HCT116 (cell line): ENCODE measurements around the gene ABCC1. TPM values are rescaled to one million over a fixed set of nuclear protein-coding genes. Genes with fewer than 3 reads are reported as not detected.

ENCODE experiments used
- ATAC-seq: fragments of 200-7000 bp; cut with Tn5 transposase; 2 replicates; pipeline ENCODE4 v1.9.1; 2020; ENCODE audit warnings: mild to moderate bottlenecking, moderate library complexity
- BruUV-seq: library from RNA; stranded (reverse); fragments of 400-500 nt; replicated peaks from 2 replicates; lab custom pipeline; 2021; lab: Mats Ljungman, UMichigan
- CTCF ChIA-PET: fragments of 300-600 bp; sonication (Branson Sonifier 250); formaldehyde crosslinking; loops from one replicate; lab custom pipeline; 2021; ENCODE audit warnings: antibody characterized with exemption; lab: Charles Lee
- POLR2A ChIA-PET: fragments of 300-600, 350-600 bp; sonication (Branson Sonifier 250); formaldehyde crosslinking; loops from one replicate; lab custom pipeline; 2021; ENCODE audit warnings: antibody characterized with exemption; lab: Charles Lee
- RAD21 ChIA-PET, 2 experiments: fragments of 300-600 bp; sonication (Branson Sonifier 250); formaldehyde crosslinking; loops; one replicate each; lab custom pipeline; 2023; ENCODE audit warnings: low total read pairs in 2 of 2; ENCODE audit not compliant: uncharacterized antibody in 2 of 2, unreplicated experiment in 2 of 2, low non-redundant PET in 1 of 2; lab: Charles Lee
- DNase-seq: peaks from one replicate; pipeline ENCODE4 v3.0.0-alpha.2; 2010; ENCODE audit warnings: low read depth, low spot score
- H2AFZ ChIP-seq: fragments of 200-600 bp; shearing (Covaris generic), sonication (generic); 2 replicates; pipeline ENCODE4 v1.6.1; 2017; ENCODE audit warnings: low read depth, mixed run types, mixed read lengths, antibody characterized with exemption, low read length; ENCODE audit not compliant: poor library complexity, severe bottlenecking
- H3K27ac ChIP-seq: 2 replicates; pipeline ENCODE4 v1.5.1; 2012; ENCODE audit warnings: low read depth, low read length
- H3K27me3 ChIP-seq: fragments of 200-600 bp; sonication (generic); 2 replicates; pipeline ENCODE4 v1.6.1; 2016; ENCODE audit warnings: mixed run types, low read length, mixed read lengths; ENCODE audit not compliant: insufficient read depth
- H3K36me3 ChIP-seq, 2 experiments: fragments of 200-500 bp in 1 of 2; fragments of 200-600 bp in 1 of 2; sonication (Bioruptor generic) in 1 of 2; sonication (generic) in 1 of 2; 2 replicates each; pipeline versions ENCODE4 v1.5.1 to v1.6.1; 2014 to 2016; ENCODE audit warnings: low read length in 2 of 2, inconsistent platforms in 1 of 2, mixed read lengths in 1 of 2, mixed run types in 1 of 2; ENCODE audit not compliant: insufficient read depth in 2 of 2, control insufficient read depth in 1 of 2
- H3K4me1 ChIP-seq, 2 experiments: fragments of 200-600 bp in 1 of 2; sonication (generic) in 1 of 2; 2 replicates each; pipeline versions ENCODE4 v1.5.1 to v1.6.1; 2012 to 2017; ENCODE audit warnings: low read length in 2 of 2, inconsistent platforms in 1 of 2, mild to moderate bottlenecking in 1 of 2, mixed read lengths in 1 of 2, mixed run types in 1 of 2, moderate library complexity in 1 of 2; ENCODE audit not compliant: insufficient read depth in 2 of 2, control insufficient read depth in 1 of 2
- H3K4me2 ChIP-seq: fragments of 200-600 bp; sonication (generic); 2 replicates; pipeline ENCODE4 v1.6.1; 2017; ENCODE audit warnings: mixed run types, low read length, mixed read lengths
- H3K4me3 ChIP-seq, 2 experiments: fragments of 200-600 bp in 1 of 2; sonication (generic) in 1 of 2; replicated peaks in 1 of 2; 2 replicates each; pipeline ENCODE4 v1.5.1; 2011 to 2016; ENCODE audit warnings: low read length in 2 of 2, control low read depth in 1 of 2, low read depth in 1 of 2, mild to moderate bottlenecking in 1 of 2, mixed read lengths in 1 of 2, mixed run types in 1 of 2
- H3K79me2 ChIP-seq: fragments of 200-600 bp; sonication (generic); 2 replicates; pipeline ENCODE4 v1.6.1; 2017; ENCODE audit warnings: mild to moderate bottlenecking, mixed run types, low read length, moderate library complexity, mixed read lengths; ENCODE audit not compliant: insufficient read depth
- H3K9ac ChIP-seq: fragments of 200-600 bp; sonication (generic); 2 replicates; pipeline ENCODE4 v1.6.1; 2016; ENCODE audit warnings: low read length, mixed read lengths
- H3K9me2 ChIP-seq: fragments of 200-600 bp; sonication (generic), shearing (Covaris generic); 2 replicates; pipeline ENCODE4 v1.6.1; 2017; ENCODE audit warnings: mixed run types, mild to moderate bottlenecking, moderate library complexity; ENCODE audit not compliant: insufficient read depth
- H3K9me3 ChIP-seq, 2 experiments: fragments of 200-500 bp in 1 of 2; fragments of 200-600 bp in 1 of 2; sonication (Bioruptor generic) in 1 of 2; sonication (generic) in 1 of 2; 2 replicates each; pipeline ENCODE4 v1.6.1; 2014 to 2017; ENCODE audit warnings: low read length in 2 of 2, mixed read lengths in 2 of 2, inconsistent platforms in 1 of 2, low read depth in 1 of 2, mild to moderate bottlenecking in 1 of 2, mixed run types in 1 of 2, moderate library complexity in 1 of 2; ENCODE audit not compliant: control insufficient read depth in 1 of 2, insufficient read depth in 1 of 2
- H4K20me1 ChIP-seq: fragments of 200-600 bp; sonication (generic), shearing (Covaris generic); 2 replicates; pipeline ENCODE4 v1.6.1; 2017; ENCODE audit warnings: mixed run types, mild to moderate bottlenecking, moderate library complexity; ENCODE audit not compliant: insufficient read depth
- CEBPB ChIP-seq: IDR thresholded peaks from 2 replicates; pipeline ENCODE4 v1.6.1; 2012; ENCODE audit warnings: low read depth
- EGR1 ChIP-seq: IDR thresholded peaks from 2 replicates; pipeline ENCODE4 v1.6.1; 2012; ENCODE audit warnings: low read depth
- ELF1 ChIP-seq: IDR thresholded peaks from 2 replicates; pipeline ENCODE4 v1.6.1; 2012; ENCODE audit warnings: low read depth, borderline replicate concordance
- EZH2 ChIP-seq: fragments of 200-600 bp; sonication (generic); IDR thresholded peaks from 2 replicates; pipeline ENCODE4 v1.6.1; 2017; ENCODE audit warnings: antibody characterized with exemption, mixed run types
- EZH2phosphoT487 ChIP-seq: fragments of 200-600 bp; IDR thresholded peaks from 2 replicates; pipeline ENCODE4 v1.6.1; 2018; ENCODE audit warnings: antibody characterized with exemption, borderline replicate concordance
- FOSL1 ChIP-seq: IDR thresholded peaks from 2 replicates; pipeline ENCODE4 v1.6.1; 2012; ENCODE audit warnings: low read depth
- JUND ChIP-seq: IDR thresholded peaks from 2 replicates; pipeline ENCODE4 v1.6.1; 2012
- POLR2A ChIP-seq: IDR thresholded peaks from 2 replicates; pipeline ENCODE4 v1.7.0; 2011; ENCODE audit warnings: borderline replicate concordance; ENCODE audit not compliant: insufficient read depth, insufficient read length; ENCODE audit errors: extremely low read depth
- POLR2AphosphoS5 ChIP-seq: IDR thresholded peaks from 2 replicates; pipeline ENCODE4 v1.6.1; 2011; ENCODE audit warnings: mild to moderate bottlenecking, low read depth, low read length, moderate library complexity
- RAD21 ChIP-seq: IDR thresholded peaks from 2 replicates; pipeline ENCODE4 v1.6.1; 2012; ENCODE audit warnings: low read depth, mild to moderate bottlenecking
- SRF ChIP-seq: IDR thresholded peaks from 2 replicates; pipeline ENCODE4 v1.6.1; 2012; ENCODE audit warnings: low read depth
- YY1 ChIP-seq: IDR thresholded peaks from 2 replicates; pipeline ENCODE4 v1.6.1; 2011; ENCODE audit warnings: low read length, low read depth, moderate library complexity, mild to moderate bottlenecking; ENCODE audit not compliant: insufficient replicate concordance; ENCODE audit errors: extremely low read depth
- ZBTB33 ChIP-seq: IDR thresholded peaks from 2 replicates; pipeline ENCODE4 v1.6.1; 2011; ENCODE audit warnings: mild to moderate bottlenecking, low read length, moderate library complexity; ENCODE audit not compliant: insufficient replicate concordance; ENCODE audit errors: extremely low read depth
- ZNF274 ChIP-seq: fragments of 200-500 bp; sonication (Bioruptor generic); IDR thresholded peaks from 2 replicates; pipeline ENCODE4 v1.6.1; 2014; ENCODE audit warnings: mild to moderate bottlenecking, low read depth, low read length, inconsistent platforms
- intact Hi-C: fragments of 100-400 bp; cut with micrococcal nuclease; formaldehyde crosslinking; loops from 2 replicates; pipeline ENCODE4 v1.10.0; 2022
- total RNA-seq: library from RNA; stranded (reverse); gene quantifications from one replicate; pipeline ENCODE4 v1.2.1, GENCODE V29; 2021; ENCODE audit not compliant: unreplicated experiment
- TF ChIP-seq, protein P1 (sequence below), 3 experiments: fragments of 200-600 bp in 1 of 3; sonication (generic) in 1 of 3; IDR thresholded peaks in 2 of 3; conservative IDR thresholded peaks in 1 of 3; 2 replicates each; pipeline ENCODE4 v1.5.1; 2012 to 2017; ENCODE audit warnings: low read depth in 2 of 3, low read length in 2 of 3, antibody characterized with exemption in 1 of 3, borderline replicate concordance in 1 of 3, control low read depth in 1 of 3, mild to moderate bottlenecking in 1 of 3, mixed read lengths in 1 of 3, mixed run types in 1 of 3, moderate library complexity in 1 of 3; ENCODE audit not compliant: insufficient read depth in 1 of 3
- TF ChIP-seq, protein P2 (sequence below): IDR thresholded peaks from 2 replicates; pipeline ENCODE4 v1.6.1; 2012
- TF ChIP-seq, protein P3 (sequence below): IDR thresholded peaks from 2 replicates; pipeline ENCODE4 v1.6.1; 2012

Gene ABCC1
- total RNA-seq, 1 experiment from 2014 or later: 61.9 TPM

DNA sequence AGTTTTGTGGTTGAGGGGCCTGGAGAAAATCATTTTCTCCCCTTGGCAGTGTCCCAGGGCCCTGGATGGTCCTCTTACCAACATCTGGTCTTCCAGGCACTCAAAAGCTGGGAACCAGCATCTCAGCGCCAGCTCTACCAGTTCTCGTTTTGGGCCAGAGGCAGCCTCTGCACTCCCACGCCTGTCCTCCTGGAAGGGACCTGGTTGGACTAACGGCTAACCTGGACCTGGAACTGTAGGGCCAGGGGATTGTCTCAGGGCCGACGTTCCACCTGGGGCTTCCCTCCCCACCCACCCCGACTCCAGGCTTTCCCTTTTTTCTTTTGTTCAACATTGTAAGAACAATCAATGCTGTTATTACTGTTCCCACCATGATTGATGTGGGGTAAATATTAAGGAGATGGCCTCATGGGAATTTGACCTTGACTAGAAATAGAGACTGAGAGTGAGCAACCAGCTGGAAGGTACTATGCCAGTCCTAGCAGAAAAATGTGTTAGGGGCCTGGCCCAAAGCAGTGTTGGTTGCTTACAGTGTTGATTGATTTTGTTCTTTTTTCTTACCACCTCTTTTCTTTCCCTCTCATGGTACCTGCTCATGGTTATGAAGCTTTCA lies 192.5 kb downstream of the ABCC1 start (continued):
- TF ChIP-seq FOSL1: no peak

DNA sequence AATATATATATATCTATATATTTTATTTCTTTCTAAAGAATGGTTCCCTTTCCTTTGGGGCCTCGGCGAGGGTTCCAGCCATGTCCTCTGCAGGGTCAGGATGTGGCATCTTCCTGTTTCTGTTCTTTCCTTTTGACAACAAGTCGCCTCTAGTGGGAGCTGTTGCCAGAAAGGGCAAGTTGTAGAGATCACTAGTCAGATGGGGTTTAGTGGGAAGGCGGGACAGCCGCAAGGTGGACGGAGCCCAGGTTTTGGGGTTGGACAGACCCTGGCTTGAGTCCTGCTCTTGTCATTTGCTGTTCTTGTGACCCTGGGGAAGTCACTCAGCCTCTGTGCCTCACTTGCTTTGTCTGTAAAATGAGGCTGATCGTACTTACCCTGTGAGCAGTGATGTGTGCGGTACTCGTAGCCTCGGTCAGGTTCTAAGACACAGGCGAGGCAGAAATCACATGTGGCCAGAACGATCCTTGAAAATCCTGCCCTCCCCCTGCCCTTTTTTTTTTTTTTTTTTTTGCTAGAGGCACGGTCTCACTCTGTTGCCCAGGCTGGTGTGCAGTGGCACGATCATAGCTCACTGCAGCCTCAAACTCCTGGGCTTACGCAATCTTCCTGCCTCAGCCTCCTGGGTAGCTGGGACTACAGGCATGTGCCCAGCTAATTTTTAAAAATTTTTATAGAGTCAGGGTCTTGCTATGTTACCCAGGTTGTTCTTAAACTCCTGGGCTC lies 193.8 kb downstream of the ABCC1 start:
- POLR2A ChIA-PET: interaction anchor here (0.6 kb wide), 1 partner anchor 9 kb away, joined by 4 read pairs; no protein-coding TSS in a partner anchor
- no peaks in the 10 kb centered on the region for H3K9me2 ChIP-seq
- H3K27ac ChIP-seq: no peak overlapping the region

More for the DNA sequence above, 193.8 kb downstream of the ABCC1 start:
- H2AFZ ChIP-seq: no peak overlapping the region
- ChIA-PET CTCF (interaction anchor here (0.6 to 1.3 kb wide), 2 partner anchors 14 to 119 kb away, joined by 3 to 4 read pairs; no protein-coding TSS in a partner anchor), RAD21 (interaction anchor here (0.6 kb wide), 2 partner anchors 177 to 387 kb away, joined by 4 to 5 read pairs; no protein-coding TSS in a partner anchor)
- no peaks in the 10 kb centered on the region for H3K27me3 ChIP-seq
- no TSS peak for BruUV-seq
- no peak overlapping the region for H3K4me2 ChIP-seq
- H3K79me2 ChIP-seq: no peaks in the 10 kb centered on the region; the same call in 1 of the 2 replicates
- TF ChIP-seq, protein P1, sequence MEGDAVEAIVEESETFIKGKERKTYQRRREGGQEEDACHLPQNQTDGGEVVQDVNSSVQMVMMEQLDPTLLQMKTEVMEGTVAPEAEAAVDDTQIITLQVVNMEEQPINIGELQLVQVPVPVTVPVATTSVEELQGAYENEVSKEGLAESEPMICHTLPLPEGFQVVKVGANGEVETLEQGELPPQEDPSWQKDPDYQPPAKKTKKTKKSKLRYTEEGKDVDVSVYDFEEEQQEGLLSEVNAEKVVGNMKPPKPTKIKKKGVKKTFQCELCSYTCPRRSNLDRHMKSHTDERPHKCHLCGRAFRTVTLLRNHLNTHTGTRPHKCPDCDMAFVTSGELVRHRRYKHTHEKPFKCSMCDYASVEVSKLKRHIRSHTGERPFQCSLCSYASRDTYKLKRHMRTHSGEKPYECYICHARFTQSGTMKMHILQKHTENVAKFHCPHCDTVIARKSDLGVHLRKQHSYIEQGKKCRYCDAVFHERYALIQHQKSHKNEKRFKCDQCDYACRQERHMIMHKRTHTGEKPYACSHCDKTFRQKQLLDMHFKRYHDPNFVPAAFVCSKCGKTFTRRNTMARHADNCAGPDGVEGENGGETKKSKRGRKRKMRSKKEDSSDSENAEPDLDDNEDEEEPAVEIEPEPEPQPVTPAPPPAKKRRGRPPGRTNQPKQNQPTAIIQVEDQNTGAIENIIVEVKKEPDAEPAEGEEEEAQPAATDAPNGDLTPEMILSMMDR (IDR thresholded peaks at IDR 0.05 in 2 of 3, conservative IDR thresholded peaks at IDR 0.05 in 1 of 3; ENCODE audit: borderline replicate concordance in 1 of 3, insufficient read depth in 1 of 3, low read depth in 2 of 3, low read length in 2 of 3): peak; percentile 15 to 71 (median 59); a peak in 5 of 6 replicates
- TF ChIP-seq EZH2 (no peak), EGR1 (no peak), FOSL1 (no peak), ELF1 (no peak), YY1 (no peak), JUND (no peak), CEBPB (no peak), POLR2A (no peak), EZH2phosphoT487 (no peak), SRF (no peak), POLR2AphosphoS5 (no peak), ZNF274 (no peak), ZBTB33 (no peak), RAD21 (peak; percentile 12; the same call in 1 of the 2 replicates)
- TF ChIP-seq, protein P2, sequence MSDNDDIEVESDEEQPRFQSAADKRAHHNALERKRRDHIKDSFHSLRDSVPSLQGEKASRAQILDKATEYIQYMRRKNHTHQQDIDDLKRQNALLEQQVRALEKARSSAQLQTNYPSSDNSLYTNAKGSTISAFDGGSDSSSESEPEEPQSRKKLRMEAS: no peak
- TF ChIP-seq, protein P3, sequence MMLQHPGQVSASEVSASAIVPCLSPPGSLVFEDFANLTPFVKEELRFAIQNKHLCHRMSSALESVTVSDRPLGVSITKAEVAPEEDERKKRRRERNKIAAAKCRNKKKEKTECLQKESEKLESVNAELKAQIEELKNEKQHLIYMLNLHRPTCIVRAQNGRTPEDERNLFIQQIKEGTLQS: no peak
- ATAC-seq: peak; percentile 73
- peaks cover 20 to 39% of the 10 kb centered on the region in 2 experiments for H3K36me3 ChIP-seq
- H3K4me3 ChIP-seq: no peak overlapping the region
- no peak for DNase-seq
- no peaks in the 10 kb centered on the region for H4K20me1 ChIP-seq
- H3K9ac ChIP-seq: no peak overlapping the region
- H3K4me1 ChIP-seq: peaks cover 0 to 8% of the 10 kb centered on the region in 2 experiments; a peak in 1 of 4 replicates
- intact Hi-C loops: no loop called here
- H3K9me3 ChIP-seq: no peaks in the 10 kb centered on the region
